ENCODE results near the gene SAP25.
"Not testable (repeated sequence)": the region's sequence is repeated elsewhere in the genome, so short reads cannot be mapped to it uniquely, and the experiment has no call there.

The SAP25 gene

GRCh38 chr7:100566018-100566531 is 7.6 kb downstream of the SAP25 start:
- DNase-seq (ENCODE audit: low read depth) = no peak

GRCh38 chr7:100565133-100565571 is 8.5 kb downstream of the SAP25 start:
- no peak overlapping the region for H3K4me3 ChIP-seq (ENCODE audit: low read depth, low read length)
- no peak for DNase-seq (ENCODE audit: low read depth)

More at GRCh38 chr7:100566018-100566531, 7.6 kb downstream of the SAP25 start:
- no peak overlapping the region for H3K4me3 ChIP-seq (ENCODE audit: low read depth, low read length)

- DNase-seq (ENCODE audit: low read depth); H3K4me3 ChIP-seq (ENCODE audit: low read depth, low read length): not testable (repeated sequence)
Measured at GRCh38 chr7:100564405-100564804, 9.3 kb downstream of the SAP25 start.

- H3K4me3 ChIP-seq (ENCODE audit: low read depth, low read length) = no peak overlapping the region
- no peak for DNase-seq (ENCODE audit: low read depth)
Measured at GRCh38 chr7:100563809-100564400, 9.8 kb downstream of the SAP25 start.

GRCh38 chr7:100563100-100563564 is 10.6 kb downstream of the SAP25 start:
- no peak for DNase-seq (ENCODE audit: low read depth)
- H3K4me3 ChIP-seq (ENCODE audit: low read depth, low read length) = no peak overlapping the region

GRCh38 chr7:100562195-100563099 is 11.3 kb downstream of the SAP25 start:
- no peak overlapping the region for H3K4me3 ChIP-seq (ENCODE audit: low read depth, low read length)
- no peak for DNase-seq (ENCODE audit: low read depth)

GRCh38 chr7:100561491-100562194 is 12.1 kb downstream of the SAP25 start:
- no peak for DNase-seq (ENCODE audit: low read depth)

GRCh38 chr7:100559127-100559526 is 14.6 kb downstream of the SAP25 start:
- H3K4me3 ChIP-seq (ENCODE audit: low read depth, low read length) = no peak overlapping the region
- no peak for DNase-seq (ENCODE audit: low read depth)

More at GRCh38 chr7:100561491-100562194, 12.1 kb downstream of the SAP25 start:
- no peak overlapping the region for H3K4me3 ChIP-seq (ENCODE audit: low read depth, low read length)

GRCh38 chr7:100556541-100556940 is 17.2 kb downstream of the SAP25 start:
- no peak overlapping the region for H3K4me3 ChIP-seq (ENCODE audit: low read depth, low read length)
- no peak for DNase-seq (ENCODE audit: low read depth)

- H3K4me3 ChIP-seq (ENCODE audit: low read depth, low read length) = no peak overlapping the region
- no peak for DNase-seq (ENCODE audit: low read depth)
Measured at GRCh38 chr7:100555701-100556100, 18.0 kb downstream of the SAP25 start.

- no peak overlapping the region for H3K4me3 ChIP-seq (ENCODE audit: low read depth, low read length)
- no peak for DNase-seq (ENCODE audit: low read depth)
Measured at GRCh38 chr7:100553032-100553431, 20.7 kb downstream of the SAP25 start.

- no peak for DNase-seq (ENCODE audit: low read depth)
- no peak overlapping the region for H3K4me3 ChIP-seq (ENCODE audit: low read depth, low read length)
Measured at GRCh38 chr7:100552532-100552931, 21.2 kb downstream of the SAP25 start.

- not testable (repeated sequence) for H3K4me3 ChIP-seq (ENCODE audit: low read depth, low read length)
Measured at GRCh38 chr7:100548446-100548845, 25.3 kb downstream of the SAP25 start.

GRCh38 chr7:100547872-100548271 is 25.8 kb downstream of the SAP25 start:
- DNase-seq (ENCODE audit: low read depth) = no peak
- H3K4me3 ChIP-seq (ENCODE audit: low read depth, low read length) = no peak overlapping the region

More at GRCh38 chr7:100548446-100548845, 25.3 kb downstream of the SAP25 start:
- DNase-seq (ENCODE audit: low read depth) = not testable (repeated sequence)

- H3K4me3 ChIP-seq (ENCODE audit: low read depth, low read length) = no peak overlapping the region
- no peak for DNase-seq (ENCODE audit: low read depth)
Measured at GRCh38 chr7:100546926-100547800, 26.5 kb downstream of the SAP25 start.

GRCh38 chr7:100546129-100546925 is 27.4 kb downstream of the SAP25 start:
- no peak for DNase-seq (ENCODE audit: low read depth)

GRCh38 chr7:100545360-100546128 is 28.2 kb downstream of the SAP25 start:
- DNase-seq (ENCODE audit: low read depth) = peak; percentile 87
- no peak overlapping the region for H3K4me3 ChIP-seq (ENCODE audit: low read depth, low read length)

More at GRCh38 chr7:100546129-100546925, 27.4 kb downstream of the SAP25 start:
- H3K4me3 ChIP-seq (ENCODE audit: low read depth, low read length) = no peak overlapping the region

All from skeletal muscle cell (primary cell).